Ovary (tissue), 3 donors: ENCODE measurements around the gene NEUROG3.

Source experiments
- CTCF ChIP-seq, 3 donors: fragments of 450-650 bp in 2 of 3; fragments of 200-600 bp in 1 of 3; IDR thresholded peaks; one replicate each; pipeline versions ENCODE4 v1.5.1 to v1.8.0; 2016 to 2022; ENCODE audit warnings: antibody characterized with exemption in 3 of 3, mild to moderate bottlenecking in 1 of 3
- EP300 ChIP-seq: sonication (generic); formaldehyde crosslinking; IDR thresholded peaks from one replicate; pipeline ENCODE4 v1.6.1; 2017; ENCODE audit warnings: antibody characterized with exemption
- POLR2A ChIP-seq: fragments of 450-650 bp; IDR thresholded peaks from one replicate; pipeline ENCODE4 v1.6.1; 2017; ENCODE audit warnings: antibody characterized with exemption, mild to moderate bottlenecking, moderate library complexity
- donor health status: DM: no; HTN: no; CAD: no.

GRCh38 chr10:69567920-69568319, 5.3 kb downstream of the NEUROG3 start:
- TF ChIP-seq EP300 (no peak), CTCF (IDR thresholded peaks at IDR 0.05) (no peak), POLR2A (no peak)
